ENCODE data around the gene FA2H. TPM values are rescaled to one million over a fixed set of nuclear protein-coding genes. Genes with fewer than 3 reads are reported as not detected.
"Not testable (repeated sequence)": the region's sequence is repeated elsewhere in the genome, so short reads cannot be mapped to it uniquely, and the experiment has no call there.

Gene FA2H
- total RNA-seq, 4 donors from 2014 or later, result not detected

GRCh38 chr16:74793571-74793970 is 19.0 kb upstream of the FA2H start:
- Histone ChIP-seq H3K4me1 (no peaks in the 10 kb centered on the region), H3K36me3 (no peaks in the 10 kb centered on the region), H3K9me3 (no peaks in the 10 kb centered on the region), H3K27me3 (no peaks in the 10 kb centered on the region), H3K4me3 (no peak overlapping the region), H3K27ac (no peak overlapping the region)
- no peak for DNase-seq
- TF ChIP-seq, protein P1, sequence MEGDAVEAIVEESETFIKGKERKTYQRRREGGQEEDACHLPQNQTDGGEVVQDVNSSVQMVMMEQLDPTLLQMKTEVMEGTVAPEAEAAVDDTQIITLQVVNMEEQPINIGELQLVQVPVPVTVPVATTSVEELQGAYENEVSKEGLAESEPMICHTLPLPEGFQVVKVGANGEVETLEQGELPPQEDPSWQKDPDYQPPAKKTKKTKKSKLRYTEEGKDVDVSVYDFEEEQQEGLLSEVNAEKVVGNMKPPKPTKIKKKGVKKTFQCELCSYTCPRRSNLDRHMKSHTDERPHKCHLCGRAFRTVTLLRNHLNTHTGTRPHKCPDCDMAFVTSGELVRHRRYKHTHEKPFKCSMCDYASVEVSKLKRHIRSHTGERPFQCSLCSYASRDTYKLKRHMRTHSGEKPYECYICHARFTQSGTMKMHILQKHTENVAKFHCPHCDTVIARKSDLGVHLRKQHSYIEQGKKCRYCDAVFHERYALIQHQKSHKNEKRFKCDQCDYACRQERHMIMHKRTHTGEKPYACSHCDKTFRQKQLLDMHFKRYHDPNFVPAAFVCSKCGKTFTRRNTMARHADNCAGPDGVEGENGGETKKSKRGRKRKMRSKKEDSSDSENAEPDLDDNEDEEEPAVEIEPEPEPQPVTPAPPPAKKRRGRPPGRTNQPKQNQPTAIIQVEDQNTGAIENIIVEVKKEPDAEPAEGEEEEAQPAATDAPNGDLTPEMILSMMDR (IDR thresholded peaks at IDR 0.05), result no peak
- no peak for TF ChIP-seq POLR2A (IDR thresholded peaks at IDR 0.05)
- intact Hi-C loops (cut with DNase I; ENCODE audit: low total_unique reads), result no loop called here

- H3K36me3 ChIP-seq, result no peaks in the 10 kb centered on the region
- no peak for TF ChIP-seq POLR2A (IDR thresholded peaks at IDR 0.05)
- TF ChIP-seq, protein P1 (IDR thresholded peaks at IDR 0.05), result no peak
- no peak overlapping the region for H3K4me3 ChIP-seq
- no peak overlapping the region for H3K27ac ChIP-seq
- no peak for DNase-seq
- H3K27me3 ChIP-seq, result no peaks in the 10 kb centered on the region
- H3K4me1 ChIP-seq, result no peaks in the 10 kb centered on the region
- intact Hi-C loops (cut with DNase I; ENCODE audit: low total_unique reads), result no loop called here
- H3K9me3 ChIP-seq, result no peaks in the 10 kb centered on the region
Observed at GRCh38 chr16:74792225-74792624, 17.6 kb upstream of the FA2H start.

DNA sequence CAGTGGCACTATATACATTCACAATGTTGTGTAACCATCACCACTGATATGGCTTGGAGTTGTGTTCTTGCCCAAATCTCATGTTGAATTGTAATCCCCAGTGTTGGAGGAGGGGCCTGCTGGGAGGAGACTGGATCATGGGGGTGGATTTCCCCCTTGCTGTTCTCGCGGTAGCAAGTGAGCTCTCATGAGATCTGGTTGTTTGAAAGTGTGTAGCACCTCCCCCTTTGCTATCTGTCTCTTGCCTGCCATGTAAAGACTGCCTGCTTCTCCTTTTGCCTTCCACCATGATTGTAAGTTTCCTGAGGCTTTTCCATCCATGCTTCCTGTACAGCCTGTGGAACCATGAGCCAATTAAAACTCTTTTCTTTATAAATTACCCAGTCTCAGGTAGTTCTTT is 17.1 kb upstream of the FA2H start:
- H3K27me3 ChIP-seq; H3K36me3 ChIP-seq; H3K9me3 ChIP-seq; intact Hi-C loops (cut with DNase I; ENCODE audit: low total_unique reads); H3K27ac ChIP-seq; H3K4me3 ChIP-seq; DNase-seq; H3K4me1 ChIP-seq: not testable (repeated sequence)

- no peak for TF ChIP-seq POLR2A (IDR thresholded peaks at IDR 0.05)
- TF ChIP-seq, protein P1 (IDR thresholded peaks at IDR 0.05), result no peak
- no peaks in the 10 kb centered on the region for H3K36me3 ChIP-seq
- no peak for DNase-seq
- no peaks in the 10 kb centered on the region for H3K9me3 ChIP-seq
- no peak overlapping the region for H3K4me3 ChIP-seq
- no peak overlapping the region for H3K27ac ChIP-seq
- no peaks in the 10 kb centered on the region for H3K27me3 ChIP-seq
- intact Hi-C loops (cut with DNase I; ENCODE audit: low total_unique reads), result no loop called here
- no peaks in the 10 kb centered on the region for H3K4me1 ChIP-seq
Observed at GRCh38 chr16:74788108-74788507, 13.5 kb upstream of the FA2H start.

- intact Hi-C loops (cut with DNase I; ENCODE audit: low total_unique reads), result no loop called here
- TF ChIP-seq POLR2A (IDR thresholded peaks at IDR 0.05), result no peak
- TF ChIP-seq, protein P1 (IDR thresholded peaks at IDR 0.05), result no peak
- DNase-seq, result no peak
- H3K27ac ChIP-seq, result no peak overlapping the region
- H3K9me3 ChIP-seq, result no peaks in the 10 kb centered on the region
- H3K27me3 ChIP-seq, result no peaks in the 10 kb centered on the region
- H3K4me1 ChIP-seq, result no peaks in the 10 kb centered on the region
- H3K4me3 ChIP-seq, result no peak overlapping the region
- no peaks in the 10 kb centered on the region for H3K36me3 ChIP-seq
Observed at GRCh38 chr16:74785031-74785430, 10.4 kb upstream of the FA2H start.

DNA sequence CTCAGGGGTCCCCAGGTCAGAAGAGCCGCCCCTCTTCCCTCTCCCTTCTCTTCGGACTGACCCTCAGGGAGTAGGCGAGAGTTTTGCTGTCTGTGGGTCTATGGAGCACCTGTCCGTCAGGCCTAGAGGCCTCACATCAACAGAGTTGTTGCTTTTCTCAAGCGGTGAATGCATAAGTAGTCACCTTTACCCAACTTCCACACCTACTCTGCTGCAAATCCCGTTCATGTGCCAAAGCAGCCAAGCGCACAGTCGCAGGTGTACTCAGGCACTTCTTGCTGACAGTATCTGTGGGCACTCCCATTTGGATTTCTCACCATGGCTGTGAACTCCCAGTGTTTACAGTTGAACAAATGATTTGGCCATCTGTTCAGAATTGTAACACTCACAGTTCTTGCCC is 4.0 kb upstream of the FA2H start:
- H3K27ac ChIP-seq, result no peak overlapping the region
- TF ChIP-seq, protein P1 (IDR thresholded peaks at IDR 0.05), result no peak
- no peak for TF ChIP-seq POLR2A (IDR thresholded peaks at IDR 0.05)
- no peak overlapping the region for H3K4me3 ChIP-seq

More for the DNA sequence above, 4.0 kb upstream of the FA2H start:
- Histone ChIP-seq H3K4me1 (peaks cover 0 to 11% of the 10 kb centered on the region in 2 donors), H3K27me3 (no peaks in the 10 kb centered on the region), H3K9me3 (no peaks in the 10 kb centered on the region), H3K36me3 (no peaks in the 10 kb centered on the region)
- no peak for DNase-seq
- intact Hi-C loops (cut with DNase I; ENCODE audit: low total_unique reads), result no loop called here
